T47D (cell line): ENCODE data around the gene ELP5.
A peak's percentile ranks its signal among the peaks of the same experiment; 100 is the strongest.

Experiments
- DNase-seq, 2 experiments: peaks; one replicate each; pipeline versions ENCODE4 v3.0.0 to v3.0.0-alpha.2; 2011 to 2012; ENCODE audit warnings: low read depth in 1 of 2, low spot score in 1 of 2
- JUND ChIP-seq: IDR thresholded peaks from 2 replicates; pipeline ENCODE4 v1.6.1; 2012; ENCODE audit warnings: low read depth
- in situ Hi-C: cut with HindIII; loops from 2 replicates; pipeline ENCODE4 v1.10.0; 2016; ENCODE audit warnings: low sequenced_read_pairs, low pct_unique_long_range_greater_than_20kb

Gene ELP5

GRCh38 chr17:7256766-7257456, 4.9 kb downstream of the ELP5 start:
- in situ Hi-C loops: no loop called here

GRCh38 chr17:7258731-7259554, 6.9 kb downstream of the ELP5 start:
- no peak for TF ChIP-seq JUND
- no peak for DNase-seq
- in situ Hi-C loops: no loop called here

More at GRCh38 chr17:7256766-7257456, 4.9 kb downstream of the ELP5 start:
- DNase-seq: no peak
- no peak for TF ChIP-seq JUND

- no peak for DNase-seq
- no peak for TF ChIP-seq JUND
- in situ Hi-C loops: no loop called here
Observed at GRCh38 chr17:7259555-7259889, 7.5 kb downstream of the ELP5 start.

- in situ Hi-C loops: no loop called here
- no peak for TF ChIP-seq JUND
- no peak for DNase-seq
Observed at GRCh38 chr17:7260151-7260550, 8.1 kb downstream of the ELP5 start.

- TF ChIP-seq JUND: no peak
- in situ Hi-C loops: no loop called here
Observed at GRCh38 chr17:7260651-7261378, 8.8 kb downstream of the ELP5 start.

GRCh38 chr17:7261379-7262191, 9.6 kb downstream of the ELP5 start:
- DNase-seq: no peak
- no peak for TF ChIP-seq JUND
- in situ Hi-C loops: no loop called here

More at GRCh38 chr17:7260651-7261378, 8.8 kb downstream of the ELP5 start:
- DNase-seq: peak; percentile 43 to 67

- no peak for TF ChIP-seq JUND
- peak; percentile 84 to 97 for DNase-seq
- in situ Hi-C loops: no loop called here
Observed at GRCh38 chr17:7262192-7262934, 10.3 kb downstream of the ELP5 start, which contains the start of gene CLDN7. Gene CLDN7, minus strand, starts transcription at chr17:7262478. Its CDS starts 435 bp downstream, at chr17:7262043.

GRCh38 chr17:7262935-7263800, 11.2 kb downstream of the ELP5 start:
- no peak for TF ChIP-seq JUND
- DNase-seq: peak; percentile 39 to 89
- in situ Hi-C loops: no loop called here

GRCh38 chr17:7263801-7264078, 11.7 kb downstream of the ELP5 start:
- in situ Hi-C loops: no loop called here
- no peak for TF ChIP-seq JUND
- no peak for DNase-seq

GRCh38 chr17:7266784-7267183, 14.8 kb downstream of the ELP5 start:
- DNase-seq: no peak
- no peak for TF ChIP-seq JUND
- in situ Hi-C loops: no loop called here

GRCh38 chr17:7279448-7279847, 27.4 kb downstream of the ELP5 start:
- in situ Hi-C loops: no loop called here
- DNase-seq: no peak
- TF ChIP-seq JUND: no peak
